WTC11 (cell line): Measurements from ENCODE around the gene PTPRK. TPM values are rescaled to one million over a fixed set of nuclear protein-coding genes. Genes with fewer than 3 reads are reported as not detected.

Experiments
- ATAC-seq: fragments of 200-7000 bp; cut with Tn5 transposase; 2 replicates; pipeline ENCODE4 v1.10.0; 2021; ENCODE audit warnings: mild to moderate bottlenecking, moderate library complexity
- CTCF ChIA-PET: fragments of 300-600 bp; sonication (Branson Sonifier 250); formaldehyde crosslinking; loops from one replicate; lab custom pipeline; 2021; ENCODE audit warnings: antibody characterized with exemption; lab: Charles Lee
- POLR2A ChIA-PET: fragments of 350-600 bp; sonication (Branson Sonifier 250); formaldehyde crosslinking; loops from one replicate; lab custom pipeline; 2021; ENCODE audit warnings: antibody characterized with exemption; lab: Charles Lee
- DNase-seq: peaks from one replicate; pipeline ENCODE4 v3.0.0; 2021; ENCODE audit warnings: low spot score
- H3K27ac Mint-ChIP-seq: 2 replicates; pipeline ENCODE4 v1.8.0; 2021; ENCODE audit warnings: mixed read lengths
- H3K27me3 Mint-ChIP-seq: 2 replicates; pipeline ENCODE4 v1.8.0; 2021; ENCODE audit warnings: low read depth, mild to moderate bottlenecking, moderate library complexity, mixed read lengths
- H3K36me3 Mint-ChIP-seq: 2 replicates; pipeline ENCODE4 v1.8.0; 2021; ENCODE audit warnings: mixed read lengths
- H3K4me1 Mint-ChIP-seq: 2 replicates; pipeline ENCODE4 v1.8.0; 2022; ENCODE audit warnings: mixed read lengths
- H3K4me3 Mint-ChIP-seq: 2 replicates; pipeline ENCODE4 v1.8.0; 2021; ENCODE audit warnings: mild to moderate bottlenecking, moderate library complexity, mixed read lengths
- H3K9me3 Mint-ChIP-seq: 2 replicates; pipeline ENCODE4 v1.8.0; 2021; ENCODE audit warnings: mixed read lengths
- ARID4B ChIP-seq: sonication (generic); formaldehyde crosslinking; IDR thresholded peaks from 2 replicates; pipeline ENCODE4 v1.8.0; 2023; ENCODE audit warnings: missing genetic modification reagents, mild to moderate bottlenecking, borderline replicate concordance
- ATF6 ChIP-seq: sonication (generic); formaldehyde crosslinking; IDR thresholded peaks from 2 replicates; pipeline ENCODE4 v1.8.1; 2023; ENCODE audit warnings: mild to moderate bottlenecking, missing genetic modification reagents
- ELF4 ChIP-seq: sonication (generic); formaldehyde crosslinking; IDR thresholded peaks from 2 replicates; pipeline ENCODE4 v1.8.1; 2022; ENCODE audit warnings: low read depth, mild to moderate bottlenecking, moderate library complexity, missing genetic modification reagents
- HMGXB4 ChIP-seq: sonication (generic); formaldehyde crosslinking; IDR thresholded peaks from 2 replicates; pipeline ENCODE4 v1.8.1; 2023; ENCODE audit warnings: mild to moderate bottlenecking, moderate library complexity, missing genetic modification reagents
- IRF1 ChIP-seq: sonication (generic); formaldehyde crosslinking; IDR thresholded peaks from 2 replicates; pipeline ENCODE4 v1.8.0; 2023; ENCODE audit warnings: missing genetic modification reagents
- MLX ChIP-seq: sonication (generic); formaldehyde crosslinking; IDR thresholded peaks from 2 replicates; pipeline ENCODE4 v1.8.1; 2023; ENCODE audit warnings: mild to moderate bottlenecking, missing genetic modification reagents, moderate library complexity
- NR2C2 ChIP-seq: sonication (generic); formaldehyde crosslinking; IDR thresholded peaks from 2 replicates; pipeline ENCODE4 v1.8.0; 2022; ENCODE audit warnings: mild to moderate bottlenecking, missing genetic modification reagents
- PRDM15 ChIP-seq: sonication (generic); formaldehyde crosslinking; IDR thresholded peaks from 2 replicates; pipeline ENCODE4 v1.8.0; 2022; ENCODE audit warnings: missing genetic modification reagents
- RORB ChIP-seq: fragments of 250-450 bp; sonication (Bioruptor Pico); IDR thresholded peaks from 2 replicates; pipeline ENCODE4 v1.9.0; 2021; ENCODE audit warnings: mild to moderate bottlenecking
- TCF7 ChIP-seq: sonication (generic); formaldehyde crosslinking; IDR thresholded peaks from 2 replicates; pipeline ENCODE4 v1.8.0; 2022; ENCODE audit warnings: mild to moderate bottlenecking, low read depth, missing genetic modification reagents, moderate library complexity
- TP53 ChIP-seq: sonication (generic); formaldehyde crosslinking; IDR thresholded peaks from 2 replicates; pipeline ENCODE4 v1.8.1; 2023; ENCODE audit warnings: mild to moderate bottlenecking, missing genetic modification reagents
- USF1 ChIP-seq: sonication (generic); formaldehyde crosslinking; IDR thresholded peaks from 2 replicates; pipeline ENCODE4 v1.8.0; 2022; ENCODE audit warnings: mild to moderate bottlenecking, missing genetic modification reagents
- ZMAT4 ChIP-seq: fragments of 250-450 bp; sonication (Bioruptor Pico); IDR thresholded peaks from 2 replicates; pipeline ENCODE4 v1.9.0; 2021; ENCODE audit warnings: mild to moderate bottlenecking
- ZNF263 ChIP-seq: sonication (generic); formaldehyde crosslinking; IDR thresholded peaks from 2 replicates; pipeline ENCODE4 v1.8.1; 2022; ENCODE audit warnings: low read depth, mild to moderate bottlenecking, moderate library complexity, missing genetic modification reagents
- ZNF396 ChIP-seq: fragments of 250-450 bp; sonication (Bioruptor Pico); IDR thresholded peaks from 2 replicates; pipeline ENCODE4 v1.8.0; 2021; ENCODE audit warnings: mild to moderate bottlenecking, moderate library complexity, borderline replicate concordance
- ZNF671 ChIP-seq: fragments of 250-450 bp; sonication (Bioruptor Pico); IDR thresholded peaks from 2 replicates; pipeline ENCODE4 v1.8.0; 2021; ENCODE audit warnings: mild to moderate bottlenecking
- total RNA-seq: library from RNA; stranded (reverse); gene quantifications from 3 replicates; pipeline ENCODE4 v1.2.3, GENCODE V29; 2021

PTPRK gene
- total RNA-seq, 1 experiment from 2014 or later = 44.8 TPM

GRCh38 chr6:128357392-128358130, 162.8 kb downstream of the PTPRK start:
- CTCF ChIA-PET = no interaction called here
- POLR2A ChIA-PET = no interaction called here
- peaks cover 16% of the 10 kb centered on the region for H3K4me1 Mint-ChIP-seq
- H3K27me3 Mint-ChIP-seq = no peaks in the 10 kb centered on the region
- no peaks in the 10 kb centered on the region for H3K36me3 Mint-ChIP-seq
- DNase-seq (no peak), ATAC-seq (no peak)
- no peak overlapping the region for H3K27ac Mint-ChIP-seq
- peaks cover 5% of the 10 kb centered on the region; the same call in 1 of the 2 replicates for H3K9me3 Mint-ChIP-seq
- TF ChIP-seq ATF6 (CRISPR knock-in tag) (no peak), ARID4B (no peak), NR2C2 (CRISPR knock-in tag) (no peak), PRDM15 (CRISPR knock-in tag) (no peak), TCF7 (CRISPR knock-in tag) (no peak), MLX (no peak), HMGXB4 (CRISPR knock-in tag) (no peak), ZNF671 (CRISPR knock-in tag) (no peak), RORB (CRISPR knock-in tag) (no peak), ZNF263 (CRISPR knock-in tag) (no peak)
- H3K4me3 Mint-ChIP-seq = no peak overlapping the region

- Mint-ChIP-seq H3K9me3 (no peaks in the 10 kb centered on the region), H3K27ac (no peak overlapping the region), H3K4me1 (peaks cover 19% of the 10 kb centered on the region), H3K27me3 (no peaks in the 10 kb centered on the region), H3K36me3 (no peaks in the 10 kb centered on the region), H3K4me3 (no peak overlapping the region)
- CTCF ChIA-PET = no interaction called here
- POLR2A ChIA-PET = no interaction called here
- no peak for DNase-seq
- ATAC-seq = no peak
- TF ChIP-seq ZNF396 (CRISPR knock-in tag) (no peak), IRF1 (no peak), TP53 (no peak), ELF4 (no peak), ZMAT4 (CRISPR knock-in tag) (no peak), USF1 (CRISPR knock-in tag) (no peak)
Observed at GRCh38 chr6:128352366-128352765, 168.0 kb downstream of the PTPRK start.
